ENCODE results near the gene IRGQ.
"Not testable (repeated sequence)": the region's sequence is repeated elsewhere in the genome, so short reads cannot be mapped to it uniquely, and the experiment has no call there.

The IRGQ gene

GRCh38 chr19:43589277-43589676, 6.7 kb downstream of the IRGQ start:
- H3K9me3 ChIP-seq (ENCODE audit: control insufficient read depth, low read length) = no peaks in the 10 kb centered on the region
- 90 to 94% methylated on average over 4 of the region's 5 CpGs for WGBS, 2 experiments
- no peaks in the 10 kb centered on the region for H3K27me3 ChIP-seq (ENCODE audit: control insufficient read depth, insufficient read depth, low read length, poor library complexity, severe bottlenecking)
- no peaks in the 10 kb centered on the region for H3K4me1 ChIP-seq (ENCODE audit: control insufficient read depth, insufficient read depth, low read length)
- H3K36me3 ChIP-seq (ENCODE audit: control insufficient read depth, insufficient read depth, low read length) = peaks cover 31% of the 10 kb centered on the region
- H3K27ac ChIP-seq (ENCODE audit: insufficient read depth, low read depth, low read length, poor library complexity, severe bottlenecking) = no peak overlapping the region
- no peak overlapping the region for H3K4me3 ChIP-seq (ENCODE audit: insufficient read depth, low read depth, low read length)

GRCh38 chr19:43587029-43587428, 8.9 kb downstream of the IRGQ start:
- not testable (repeated sequence) for H3K27me3 ChIP-seq (ENCODE audit: control insufficient read depth, insufficient read depth, low read length, poor library complexity, severe bottlenecking); H3K9me3 ChIP-seq (ENCODE audit: control insufficient read depth, low read length); H3K4me1 ChIP-seq (ENCODE audit: control insufficient read depth, insufficient read depth, low read length); H3K36me3 ChIP-seq (ENCODE audit: control insufficient read depth, insufficient read depth, low read length); H3K4me3 ChIP-seq (ENCODE audit: insufficient read depth, low read depth, low read length); H3K27ac ChIP-seq (ENCODE audit: insufficient read depth, low read depth, low read length, poor library complexity, severe bottlenecking)
- 92 to 95% methylated on average over 3 of the region's 3 CpGs for WGBS, 2 experiments

DNA sequence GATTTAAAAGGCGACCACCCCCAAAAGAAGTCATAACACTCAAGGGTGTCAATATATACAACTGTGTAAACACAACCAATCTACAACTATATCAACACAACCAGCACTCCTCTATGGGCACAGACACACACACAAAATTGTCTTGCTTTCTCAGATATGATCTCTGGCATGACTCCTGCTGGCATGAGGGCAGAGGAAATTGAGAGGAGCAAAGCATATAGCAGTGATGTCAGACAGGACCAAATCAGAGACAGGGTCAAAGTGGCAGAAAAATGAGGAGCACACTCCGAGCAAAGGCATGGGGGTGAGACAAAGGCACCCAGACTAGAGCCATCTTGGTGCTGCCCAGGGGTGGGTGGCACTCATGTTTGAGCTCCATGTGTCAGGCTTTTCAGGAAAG, 9.6 kb downstream of the IRGQ start:
- H3K27ac ChIP-seq (ENCODE audit: insufficient read depth, low read depth, low read length, poor library complexity, severe bottlenecking) = no peak overlapping the region
- 90 to 94% methylated on average over 2 of the region's 2 CpGs for WGBS, 2 experiments
- H3K4me3 ChIP-seq (ENCODE audit: insufficient read depth, low read depth, low read length) = no peak overlapping the region
- no peaks in the 10 kb centered on the region for H3K4me1 ChIP-seq (ENCODE audit: control insufficient read depth, insufficient read depth, low read length)
- H3K27me3 ChIP-seq (ENCODE audit: control insufficient read depth, insufficient read depth, low read length, poor library complexity, severe bottlenecking) = no peaks in the 10 kb centered on the region
- no peaks in the 10 kb centered on the region for H3K9me3 ChIP-seq (ENCODE audit: control insufficient read depth, low read length)
- peaks cover 6% of the 10 kb centered on the region for H3K36me3 ChIP-seq (ENCODE audit: control insufficient read depth, insufficient read depth, low read length)

GRCh38 chr19:43584484-43584883, 11.4 kb downstream of the IRGQ start:
- Histone ChIP-seq H3K27me3 (ENCODE audit: control insufficient read depth, insufficient read depth, low read length, poor library complexity, severe bottlenecking) (no peaks in the 10 kb centered on the region), H3K4me1 (ENCODE audit: control insufficient read depth, insufficient read depth, low read length) (no peaks in the 10 kb centered on the region), H3K4me3 (ENCODE audit: insufficient read depth, low read depth, low read length) (no peak overlapping the region), H3K9me3 (ENCODE audit: control insufficient read depth, low read length) (no peaks in the 10 kb centered on the region), H3K27ac (ENCODE audit: insufficient read depth, low read depth, low read length, poor library complexity, severe bottlenecking) (no peak overlapping the region), H3K36me3 (ENCODE audit: control insufficient read depth, insufficient read depth, low read length) (peaks cover 6% of the 10 kb centered on the region)
- WGBS, 2 experiments = 77 to 85% methylated on average over 1 of the region's 1 CpG

- Histone ChIP-seq H3K4me3 (ENCODE audit: insufficient read depth, low read depth, low read length) (no peak overlapping the region), H3K36me3 (ENCODE audit: control insufficient read depth, insufficient read depth, low read length) (no peaks in the 10 kb centered on the region), H3K9me3 (ENCODE audit: control insufficient read depth, low read length) (no peaks in the 10 kb centered on the region), H3K27me3 (ENCODE audit: control insufficient read depth, insufficient read depth, low read length, poor library complexity, severe bottlenecking) (no peaks in the 10 kb centered on the region), H3K4me1 (ENCODE audit: control insufficient read depth, insufficient read depth, low read length) (no peaks in the 10 kb centered on the region), H3K27ac (ENCODE audit: insufficient read depth, low read depth, low read length, poor library complexity, severe bottlenecking) (no peak overlapping the region)
- WGBS, 2 experiments = 93 to 99% methylated on average over 2 of the region's 2 CpGs
Measured at GRCh38 chr19:43582495-43582894, 13.4 kb downstream of the IRGQ start.

DNA sequence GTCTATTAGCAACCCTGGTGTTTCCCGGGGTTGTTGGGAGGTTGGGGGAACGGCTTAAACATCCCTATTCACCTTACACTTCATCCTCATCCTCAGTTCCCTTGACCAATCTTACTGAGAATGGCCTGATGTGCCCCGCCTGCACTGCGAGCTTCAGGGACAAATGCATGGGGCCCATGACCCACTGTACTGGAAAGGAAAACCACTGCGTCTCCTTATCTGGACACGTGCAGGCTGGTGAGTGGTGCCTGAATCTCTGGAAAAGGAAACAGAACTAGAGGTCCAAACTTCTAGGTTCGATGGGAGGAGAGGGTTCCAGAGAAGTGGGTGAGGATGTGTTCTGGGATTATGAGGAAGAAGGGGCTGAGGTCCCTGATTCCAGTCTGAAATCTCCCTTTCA, 14.5 kb downstream of the IRGQ start:
- H3K27ac ChIP-seq (ENCODE audit: insufficient read depth, low read depth, low read length, poor library complexity, severe bottlenecking) = no peak overlapping the region
- no peaks in the 10 kb centered on the region for H3K27me3 ChIP-seq (ENCODE audit: control insufficient read depth, insufficient read depth, low read length, poor library complexity, severe bottlenecking)
- H3K9me3 ChIP-seq (ENCODE audit: control insufficient read depth, low read length) = no peaks in the 10 kb centered on the region
- WGBS, 2 experiments = 78 to 79% methylated on average over 7 of the region's 7 CpGs
- H3K36me3 ChIP-seq (ENCODE audit: control insufficient read depth, insufficient read depth, low read length) = no peaks in the 10 kb centered on the region
- no peaks in the 10 kb centered on the region for H3K4me1 ChIP-seq (ENCODE audit: control insufficient read depth, insufficient read depth, low read length)
- no peak overlapping the region for H3K4me3 ChIP-seq (ENCODE audit: insufficient read depth, low read depth, low read length)

DNA sequence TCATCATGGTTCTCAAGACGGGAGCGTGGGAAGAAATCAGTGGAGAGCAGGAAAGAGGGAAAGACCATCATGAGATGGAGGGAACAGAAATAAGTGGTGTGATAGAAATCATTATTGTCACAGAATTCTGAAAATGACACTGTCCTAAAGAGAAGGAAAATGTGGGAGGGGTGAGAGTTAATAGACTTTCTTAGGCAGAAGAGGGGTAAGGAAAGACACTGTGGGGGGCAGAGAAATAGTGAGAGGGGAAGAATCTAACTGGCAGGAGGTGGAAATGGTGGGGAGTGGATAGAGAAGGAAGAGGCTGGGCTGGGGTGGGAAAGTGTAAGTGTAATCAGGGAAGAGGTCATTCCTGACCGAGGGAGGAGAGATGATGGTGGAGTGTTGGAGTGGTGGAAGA, 17.1 kb downstream of the IRGQ start:
- 89 to 95% methylated on average over 3 of the region's 3 CpGs for WGBS, 2 experiments
- H3K4me1 ChIP-seq (ENCODE audit: control insufficient read depth, insufficient read depth, low read length) = peaks cover 4% of the 10 kb centered on the region
- no peak overlapping the region for H3K4me3 ChIP-seq (ENCODE audit: insufficient read depth, low read depth, low read length)
- H3K27me3 ChIP-seq (ENCODE audit: control insufficient read depth, insufficient read depth, low read length, poor library complexity, severe bottlenecking) = no peaks in the 10 kb centered on the region
- H3K27ac ChIP-seq (ENCODE audit: insufficient read depth, low read depth, low read length, poor library complexity, severe bottlenecking) = no peak overlapping the region
- no peaks in the 10 kb centered on the region for H3K9me3 ChIP-seq (ENCODE audit: control insufficient read depth, low read length)
- no peaks in the 10 kb centered on the region for H3K36me3 ChIP-seq (ENCODE audit: control insufficient read depth, insufficient read depth, low read length)

DNA sequence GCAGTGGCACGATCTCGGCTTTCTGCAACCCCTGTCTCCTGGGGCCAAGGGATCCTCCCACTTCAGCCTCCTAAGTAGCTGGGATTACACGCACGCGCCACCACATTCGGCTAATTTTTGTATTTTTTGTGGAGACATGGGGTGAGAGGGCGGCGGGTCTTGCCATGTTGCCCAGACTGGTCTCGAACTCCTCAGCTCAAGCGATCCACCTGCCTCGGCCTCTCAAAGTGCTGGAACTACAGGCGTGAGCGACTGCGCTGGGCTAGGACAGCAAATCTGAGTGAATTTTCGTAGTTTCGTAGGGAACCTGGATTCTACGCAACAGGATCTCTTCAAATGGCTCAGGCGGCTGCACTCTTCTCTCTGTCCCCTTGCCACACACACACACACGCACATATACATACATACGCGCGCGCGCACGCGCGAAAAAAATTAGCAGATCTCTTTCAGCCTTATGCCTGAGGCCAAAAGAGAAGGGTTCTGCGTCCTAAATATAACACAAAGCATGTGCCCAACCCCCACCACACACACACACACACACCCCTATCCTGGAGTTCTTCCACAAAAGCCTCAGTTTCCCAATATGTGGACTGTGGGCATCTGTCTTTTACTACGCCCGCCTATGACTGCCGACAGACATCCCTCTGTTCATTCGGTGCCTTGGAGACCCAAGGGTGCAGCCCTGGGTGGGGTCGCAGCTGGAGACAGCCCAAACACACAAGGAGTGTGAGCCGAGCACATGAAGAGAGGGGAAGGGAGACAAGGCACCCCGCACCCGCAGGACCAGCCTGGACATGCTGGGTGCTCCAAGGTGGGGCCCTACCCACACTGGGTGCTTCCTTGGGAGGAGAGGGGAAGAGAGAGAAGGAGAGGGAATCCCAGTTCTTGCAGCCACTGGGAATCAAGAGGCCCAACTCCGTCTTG, 19.7 kb downstream of the IRGQ start:
- Histone ChIP-seq H3K4me1 (ENCODE audit: control insufficient read depth, insufficient read depth, low read length) (peaks cover 4% of the 10 kb centered on the region), H3K27ac (ENCODE audit: insufficient read depth, low read depth, low read length, poor library complexity, severe bottlenecking) (no peak overlapping the region)

DNA sequence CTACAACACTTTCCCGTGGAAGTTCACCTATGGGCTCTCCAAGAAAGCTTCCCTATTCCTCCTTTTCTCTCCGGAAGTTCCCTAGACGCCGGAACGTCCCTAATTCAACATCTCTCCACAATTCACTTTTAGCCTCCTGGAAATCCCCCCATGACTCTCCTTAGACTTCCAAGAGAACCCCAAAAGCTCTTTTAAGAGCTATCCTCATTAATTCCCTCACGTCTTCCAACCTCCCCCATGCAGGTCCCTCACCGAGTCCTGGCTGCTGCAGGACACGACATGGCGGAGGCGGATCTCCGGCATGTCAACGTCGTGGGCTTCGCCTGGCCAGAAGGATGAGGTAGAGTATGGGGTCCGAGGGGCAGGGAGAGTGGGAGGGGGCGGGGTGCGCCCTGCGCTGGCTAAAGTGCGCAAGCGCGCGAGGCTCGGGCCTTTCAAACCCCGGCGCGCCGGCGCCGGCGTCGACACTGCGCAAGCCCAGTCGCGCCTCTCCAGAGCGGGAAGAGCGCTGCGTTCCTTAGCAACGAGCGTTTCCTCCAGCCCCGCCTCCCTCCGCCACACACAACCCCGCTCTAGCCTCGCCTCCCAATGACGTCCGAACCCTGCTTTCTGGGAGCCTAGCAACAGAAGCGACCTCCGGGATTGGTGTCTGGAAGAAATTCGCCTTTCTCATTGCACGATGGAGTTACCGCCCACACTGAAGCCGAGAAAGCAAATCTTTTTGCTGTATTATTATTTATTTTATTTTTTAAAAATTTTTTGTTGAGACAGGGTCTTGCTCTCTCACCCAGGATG, 20.6 kb downstream of the IRGQ start, which contains the start of the genes PINLYP and XRCC1:
TSS of gene PINLYP (plus strand) at position 646 of the 795 bp plus-strand sequence. CDS start 1,391 bp downstream, outside the sequence.
TSS of gene XRCC1 (minus strand) at position 372 of the 795 bp plus-strand sequence. CDS start at position 303, 69 bp downstream.
- peak within 1 kb of the TSS; percentile 21 for H3K27ac ChIP-seq (ENCODE audit: insufficient read depth, low read depth, low read length, poor library complexity, severe bottlenecking)
- peak within 1 kb of the TSS; percentile 82 for H3K4me3 ChIP-seq (ENCODE audit: insufficient read depth, low read depth, low read length)
- no peaks in the 10 kb centered on the region for H3K27me3 ChIP-seq (ENCODE audit: control insufficient read depth, insufficient read depth, low read length, poor library complexity, severe bottlenecking)
- no peaks in the 10 kb centered on the region for H3K36me3 ChIP-seq (ENCODE audit: control insufficient read depth, insufficient read depth, low read length)
- H3K4me1 ChIP-seq (ENCODE audit: control insufficient read depth, insufficient read depth, low read length) = peaks cover 4% of the 10 kb centered on the region
- H3K9me3 ChIP-seq (ENCODE audit: control insufficient read depth, low read length) = no peaks in the 10 kb centered on the region
- WGBS, 2 experiments = 0 to 1% methylated on average over 49 to 50 of the region's 51 CpGs

More for the DNA sequence above, 19.7 kb downstream of the IRGQ start:
- Histone ChIP-seq H3K36me3 (ENCODE audit: control insufficient read depth, insufficient read depth, low read length) (no peaks in the 10 kb centered on the region), H3K27me3 (ENCODE audit: control insufficient read depth, insufficient read depth, low read length, poor library complexity, severe bottlenecking) (no peaks in the 10 kb centered on the region), H3K4me3 (ENCODE audit: insufficient read depth, low read depth, low read length) (peak overlapping the region; percentile 7), H3K9me3 (ENCODE audit: control insufficient read depth, low read length) (no peaks in the 10 kb centered on the region)
- 87 to 88% methylated on average over 37 of the region's 37 CpGs for WGBS, 2 experiments

Data from ectodermal cell (in vitro differentiated cells).